ENCODE results near the gene DGLUCY.
"Not testable (repeated sequence)": the region's sequence is repeated elsewhere in the genome, so short reads cannot be mapped to it uniquely, and the experiment has no call there.

Gene DGLUCY

DNA sequence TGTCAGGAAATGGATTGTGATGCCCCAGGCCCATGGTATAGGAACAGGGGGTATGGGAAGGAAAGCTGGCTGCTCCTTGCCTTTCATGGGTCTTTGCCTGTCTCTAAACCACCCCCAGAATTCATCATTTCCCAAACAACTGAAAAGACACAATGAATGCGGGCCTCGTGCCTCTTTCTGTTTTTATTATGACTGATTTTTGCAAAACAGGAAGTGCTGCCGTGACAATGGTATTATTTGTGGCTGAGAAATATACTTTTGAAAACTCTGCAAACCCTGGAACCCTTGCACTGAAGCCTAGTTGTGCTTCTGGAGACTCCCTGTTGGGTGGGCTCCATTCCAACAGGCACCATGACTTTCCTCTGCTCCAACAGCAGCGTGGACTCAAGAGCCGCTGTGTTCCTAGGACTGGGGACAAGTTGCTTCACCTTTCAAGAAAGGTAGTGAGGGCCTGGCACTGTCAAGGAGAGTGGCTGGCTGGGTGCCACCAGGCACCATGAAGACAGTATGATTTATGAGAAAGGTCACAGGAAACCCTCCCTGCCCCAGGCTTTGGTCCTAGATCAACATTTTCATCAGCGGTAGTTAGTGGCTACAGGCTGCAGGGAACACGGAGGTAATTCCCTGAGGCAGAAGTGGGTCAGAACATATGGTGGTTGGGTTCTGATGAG is 4.8 kb upstream of the DGLUCY start:
- DNase-seq (ENCODE audit: low read depth), result no peak

DNA sequence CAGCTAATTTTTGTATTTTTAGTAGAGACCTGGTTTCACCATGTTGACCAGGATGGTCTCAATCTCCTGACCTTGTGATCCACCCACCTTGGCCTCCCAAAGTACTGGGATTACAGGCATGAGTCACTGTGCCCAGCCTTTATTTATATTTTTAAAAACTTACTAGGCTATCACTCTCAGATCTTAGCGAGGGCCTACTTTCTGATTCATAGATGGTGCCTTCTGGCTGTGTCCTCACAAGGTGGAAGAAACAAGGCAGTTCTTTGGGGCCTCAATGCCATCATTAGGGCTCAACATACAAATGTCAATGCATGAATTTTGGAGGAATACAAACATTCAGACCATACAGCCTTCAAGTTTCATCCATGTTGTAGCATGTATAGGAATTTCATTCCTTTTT is 2.4 kb upstream of the DGLUCY start:
- DNase-seq (ENCODE audit: low read depth), result peak; percentile 23

DNA sequence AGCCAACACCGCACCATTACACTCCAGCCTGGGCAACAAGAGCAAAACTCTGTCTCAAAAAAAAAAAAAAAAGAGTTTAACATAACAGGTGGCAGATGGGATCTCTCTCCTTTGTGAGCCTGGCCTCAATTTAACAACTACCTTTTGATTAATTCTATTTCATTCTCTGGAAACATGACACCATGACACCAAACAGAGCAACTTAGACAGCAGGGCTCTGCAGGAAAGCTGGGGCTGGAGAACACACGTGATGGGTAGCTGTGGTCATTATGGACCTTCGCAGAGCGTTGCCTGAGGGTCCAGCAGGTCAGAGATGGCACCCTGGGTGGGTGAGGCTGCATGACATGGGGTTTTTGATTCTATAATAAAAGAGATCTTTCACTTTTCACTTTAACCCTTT is 1.7 kb upstream of the DGLUCY start:
- DNase-seq (ENCODE audit: low read depth), result no peak

DNA sequence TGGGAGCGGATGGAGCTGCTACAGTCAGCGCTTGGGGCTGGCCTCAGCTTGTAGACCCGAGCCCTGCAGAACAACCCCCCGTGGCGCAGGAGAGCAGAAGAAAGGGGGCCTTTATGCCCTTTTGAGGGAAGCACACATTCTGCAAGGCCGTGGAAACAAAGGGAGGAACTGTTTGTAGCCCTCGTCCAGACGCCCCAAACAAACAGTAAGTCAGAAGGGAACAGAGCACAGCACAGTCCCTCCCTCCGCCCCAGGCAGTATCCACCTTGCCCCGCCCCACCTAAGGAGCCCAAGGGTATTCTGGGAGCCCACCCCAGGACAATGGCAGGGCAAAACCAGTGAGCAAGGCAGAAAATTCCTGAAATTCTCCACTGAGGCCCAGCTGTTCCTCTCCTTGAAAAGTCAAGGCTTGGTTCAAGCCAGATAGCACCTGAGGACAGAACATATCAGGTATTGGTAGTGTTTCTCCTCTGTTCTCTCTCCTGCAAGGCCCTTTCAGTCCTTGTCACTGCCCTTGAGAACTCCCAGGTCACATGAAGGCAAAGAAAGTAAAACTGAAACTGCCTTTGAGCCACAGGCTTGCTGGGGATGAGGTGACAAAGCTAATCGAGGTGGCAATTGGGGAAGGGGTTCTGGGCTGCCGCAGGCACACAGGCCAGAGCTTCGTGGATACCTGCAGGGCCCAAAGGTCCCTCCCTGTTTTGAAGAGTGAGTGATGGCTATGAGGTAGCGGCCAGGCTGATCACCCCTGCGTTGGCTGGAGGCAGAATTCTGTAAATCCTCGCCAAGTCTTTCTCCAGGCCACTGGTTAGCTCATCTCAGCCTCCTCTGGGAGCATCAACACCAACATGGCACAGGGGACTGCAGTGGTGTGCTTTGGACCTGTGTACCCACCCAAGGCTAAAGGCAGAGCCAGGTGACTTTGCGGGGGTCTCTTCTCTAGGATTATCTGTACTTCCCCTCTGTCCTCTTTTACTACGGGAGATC is 499 bp downstream of the DGLUCY start:
- DNase-seq (ENCODE audit: low read depth), result peak; percentile 70

DNA sequence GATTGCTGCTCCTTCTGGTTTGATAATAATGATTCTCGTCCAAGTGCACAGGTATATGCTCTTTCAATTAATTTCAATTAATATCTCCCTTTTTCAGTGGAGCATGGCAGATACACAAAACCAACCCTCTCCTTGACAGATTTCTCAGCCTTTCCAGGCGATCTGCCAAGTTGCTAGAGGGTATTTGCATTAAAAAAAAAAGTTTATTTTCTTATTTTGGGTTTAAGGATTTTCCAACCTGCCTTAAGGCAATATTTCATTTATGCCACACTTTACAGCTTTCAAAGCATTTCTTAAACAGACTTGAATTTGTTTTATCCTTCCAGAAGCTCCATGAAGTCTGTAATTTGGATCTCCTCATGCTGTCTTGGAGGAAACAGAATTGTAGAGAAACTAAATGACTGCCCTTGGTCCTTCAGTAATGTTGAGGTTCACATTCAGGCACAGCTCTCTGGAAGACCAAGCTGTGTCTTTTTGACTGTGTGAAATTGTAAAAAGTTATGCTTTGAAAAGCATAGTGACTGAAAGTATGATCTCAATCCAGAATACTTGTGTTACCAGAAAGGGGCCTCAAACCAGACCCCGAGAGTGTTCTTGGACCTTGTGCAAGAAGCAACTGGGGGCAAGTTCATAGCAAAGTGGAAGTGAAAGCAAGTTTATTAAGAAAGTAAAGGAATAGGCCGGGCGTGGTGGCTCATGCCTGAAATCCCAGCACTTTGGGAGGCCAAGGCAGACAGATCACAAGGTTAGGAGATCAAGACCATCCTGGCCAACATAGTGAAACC is 2.3 kb downstream of the DGLUCY start:
- peak; percentile 5 for DNase-seq (ENCODE audit: low read depth)

DNA sequence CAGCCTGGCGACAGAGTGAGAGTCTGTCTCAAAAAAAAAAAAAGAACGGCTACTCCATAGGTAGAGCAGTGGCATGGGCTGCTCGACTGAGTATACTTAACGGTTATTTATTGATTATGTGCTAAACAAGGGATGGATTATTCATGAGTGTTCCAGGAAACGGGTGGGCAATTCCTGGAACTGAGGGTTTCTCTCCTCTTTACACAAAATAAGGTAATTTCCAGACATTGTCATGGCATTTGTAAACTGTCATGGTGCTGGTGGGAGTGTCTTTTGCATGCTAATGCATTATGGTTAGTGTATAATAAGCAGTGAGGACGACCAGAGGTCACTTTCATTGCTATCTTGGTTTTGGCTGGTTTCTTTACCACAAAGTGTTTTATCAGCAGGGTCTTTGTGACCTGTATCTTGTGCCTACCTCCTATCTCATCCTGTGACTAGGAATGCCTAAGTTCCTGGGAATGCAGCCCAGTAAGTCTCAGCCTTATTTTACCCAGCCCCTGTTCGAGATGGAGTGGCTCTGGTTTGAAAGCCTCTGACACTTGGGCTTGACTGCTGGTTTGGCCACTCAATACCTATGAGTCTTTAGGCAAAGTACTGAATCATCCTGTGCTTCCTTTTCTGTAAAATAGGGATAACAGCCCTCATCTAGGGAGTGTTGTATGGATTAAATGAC is 3.2 kb downstream of the DGLUCY start:
- no peak for DNase-seq (ENCODE audit: low read depth)

DNA sequence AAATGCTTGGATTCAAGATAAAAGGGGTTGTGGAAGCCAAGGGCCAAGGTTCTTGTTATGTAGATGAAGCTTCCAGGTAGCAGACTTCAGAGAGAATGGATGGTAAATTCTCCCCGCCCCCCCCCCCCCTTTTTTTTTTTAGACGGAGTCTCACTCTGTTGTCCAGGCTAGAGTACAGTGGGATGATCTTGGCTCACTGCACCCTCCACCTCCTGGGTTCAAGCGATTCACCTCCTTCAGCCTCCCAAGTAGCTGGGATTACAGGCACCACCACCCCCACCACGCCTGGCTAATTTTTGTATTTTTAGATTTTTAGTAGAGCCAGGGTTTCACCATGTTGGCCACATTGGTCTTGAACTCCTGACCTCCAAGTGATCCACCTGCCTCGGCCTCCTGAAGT is 4.1 kb downstream of the DGLUCY start:
- no peak for DNase-seq (ENCODE audit: low read depth)

DNA sequence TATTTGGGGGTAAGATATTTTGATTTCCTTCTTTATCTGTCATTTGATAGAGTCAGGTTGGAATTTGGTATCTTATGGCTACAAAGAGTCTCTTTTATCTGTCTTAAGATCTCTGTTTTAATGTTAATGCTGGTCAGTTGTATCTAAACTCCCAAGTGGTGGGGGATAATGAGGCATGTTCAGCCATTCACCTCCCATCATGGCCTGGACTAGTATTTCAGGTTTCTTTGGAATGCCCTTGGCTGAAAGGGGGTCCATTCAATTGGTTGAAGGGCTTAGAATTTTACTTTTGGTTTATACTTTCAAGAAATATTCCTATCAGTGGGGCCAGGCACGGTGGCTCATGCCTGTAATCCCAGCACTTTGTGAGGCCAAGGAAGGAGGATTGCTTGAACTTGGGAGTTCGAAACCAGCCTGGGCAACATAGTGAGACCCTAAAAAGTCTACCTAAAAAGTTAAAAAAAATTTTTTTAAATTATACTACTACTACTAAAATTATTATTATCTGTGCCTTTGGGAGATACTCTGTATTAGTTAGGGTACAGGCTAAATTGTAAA is 4.7 kb downstream of the DGLUCY start:
- no peak for DNase-seq (ENCODE audit: low read depth)

DNA sequence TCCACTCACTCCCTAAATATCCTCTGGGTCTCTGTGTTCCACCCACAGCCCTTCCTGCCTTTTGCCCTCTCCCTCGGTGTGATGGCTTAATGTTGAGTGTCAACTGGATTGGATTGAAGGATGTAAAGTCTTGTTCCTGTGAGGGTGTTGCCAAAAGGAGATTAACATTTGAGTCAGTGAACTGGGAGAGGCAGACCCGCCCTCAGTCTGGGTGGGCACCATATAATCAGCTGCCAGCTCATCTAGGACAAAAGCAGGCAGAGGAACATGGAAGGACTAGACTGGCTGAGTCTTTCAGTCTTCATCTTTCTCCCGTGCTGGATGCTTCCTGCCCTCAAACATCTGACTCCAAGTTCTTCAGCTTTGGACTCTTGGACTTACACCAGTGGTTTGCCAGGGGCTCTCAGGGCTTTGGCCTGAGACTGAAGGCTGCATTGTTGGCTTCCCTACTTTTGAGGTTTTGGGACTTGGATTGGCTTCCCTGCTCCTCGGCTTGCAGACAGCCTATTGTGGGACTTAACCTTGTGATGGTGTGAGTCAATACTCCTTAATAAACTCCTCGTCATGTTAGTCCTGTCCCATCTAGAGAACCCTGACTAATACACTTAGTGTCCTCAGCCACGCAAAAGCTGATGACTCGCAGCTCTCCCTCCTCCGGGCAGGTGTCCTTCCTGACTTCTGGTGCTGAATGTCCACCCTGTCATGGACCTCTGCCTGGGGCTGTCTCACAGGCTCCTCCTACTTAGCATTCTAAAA is 5.9 kb downstream of the DGLUCY start:
- DNase-seq (ENCODE audit: low read depth), result peak; percentile 87

DNA sequence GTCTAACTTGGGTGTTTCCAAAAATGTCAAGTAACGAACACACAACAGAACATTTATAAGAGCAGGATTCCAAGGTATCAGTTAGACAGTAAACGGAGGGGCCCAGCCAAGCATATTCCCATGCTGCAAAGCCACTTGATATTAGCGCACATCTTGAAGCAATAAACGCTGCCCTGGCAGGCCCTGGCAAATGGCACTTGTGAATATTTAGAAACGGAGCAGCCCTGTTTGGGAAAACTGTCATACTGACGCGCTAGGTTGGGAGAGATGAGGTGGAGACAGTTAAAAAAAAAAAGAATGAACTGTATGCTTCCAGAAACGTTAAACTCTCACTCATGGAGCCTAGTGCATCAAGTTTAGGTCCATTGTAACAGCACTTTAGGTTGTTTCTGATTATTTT is 9.3 kb downstream of the DGLUCY start:
- DNase-seq (ENCODE audit: low read depth), result no peak

DNA sequence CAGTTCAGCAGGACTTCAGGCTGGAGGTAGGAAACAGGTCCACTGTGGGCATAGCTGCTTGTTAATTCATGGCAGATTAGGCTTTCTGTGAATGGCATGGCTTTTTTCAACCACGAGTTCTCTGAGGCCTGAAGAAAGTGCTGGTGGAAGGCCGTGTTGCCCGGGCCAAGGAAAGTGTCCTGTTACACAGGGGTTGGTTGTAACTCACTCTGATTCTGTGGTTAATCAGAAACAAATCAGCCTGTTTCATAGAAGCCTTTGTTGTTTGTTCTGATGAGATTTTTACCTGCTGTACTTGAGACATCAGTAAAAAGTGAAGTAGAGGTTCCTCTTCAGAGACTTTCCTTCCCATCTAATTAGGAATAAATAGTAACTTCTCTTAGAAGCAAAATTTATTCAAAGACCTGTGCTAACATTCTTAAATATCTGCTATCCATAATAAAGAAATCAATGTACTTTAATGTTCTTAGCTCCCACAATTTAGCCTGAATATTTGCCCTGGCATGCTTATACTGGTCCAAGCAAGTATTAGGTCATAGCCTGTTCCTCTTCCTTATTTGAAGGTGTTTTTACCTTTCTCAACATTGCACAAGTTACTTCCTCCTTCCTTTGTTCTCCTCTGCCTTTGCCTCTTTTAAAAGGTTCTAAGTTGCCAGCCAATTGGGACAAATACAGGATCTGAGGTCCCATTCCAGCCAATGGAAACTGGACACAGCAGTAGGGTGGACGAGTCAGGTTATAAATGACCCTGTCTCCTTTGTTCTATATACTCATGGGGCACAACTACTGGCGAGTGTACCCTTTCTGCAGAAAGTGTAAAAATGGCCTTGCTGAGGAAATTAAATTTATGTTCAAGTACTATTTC is 10.8 kb downstream of the DGLUCY start:
- DNase-seq (ENCODE audit: low read depth), result not testable (repeated sequence)

DNA sequence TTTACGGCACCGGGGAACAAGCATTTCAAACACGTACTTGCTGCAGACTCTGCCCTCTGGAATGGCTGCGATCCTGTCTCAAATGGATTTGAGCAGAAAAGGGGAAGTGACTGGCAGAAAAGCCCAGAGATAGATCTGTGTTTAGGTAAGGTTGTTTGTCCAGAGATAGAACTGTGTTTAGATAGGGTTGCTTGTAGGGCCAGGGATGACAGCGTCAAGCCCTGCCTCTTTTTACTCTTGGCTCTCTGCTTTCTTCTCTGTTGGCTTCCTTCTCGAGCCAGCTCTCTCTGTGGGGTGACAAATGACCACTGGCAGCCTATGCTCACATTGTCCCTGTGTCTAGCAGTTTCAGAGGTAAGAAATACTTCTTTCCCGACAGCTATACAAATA is 11.4 kb downstream of the DGLUCY start:
- no peak for DNase-seq (ENCODE audit: low read depth)

DNA sequence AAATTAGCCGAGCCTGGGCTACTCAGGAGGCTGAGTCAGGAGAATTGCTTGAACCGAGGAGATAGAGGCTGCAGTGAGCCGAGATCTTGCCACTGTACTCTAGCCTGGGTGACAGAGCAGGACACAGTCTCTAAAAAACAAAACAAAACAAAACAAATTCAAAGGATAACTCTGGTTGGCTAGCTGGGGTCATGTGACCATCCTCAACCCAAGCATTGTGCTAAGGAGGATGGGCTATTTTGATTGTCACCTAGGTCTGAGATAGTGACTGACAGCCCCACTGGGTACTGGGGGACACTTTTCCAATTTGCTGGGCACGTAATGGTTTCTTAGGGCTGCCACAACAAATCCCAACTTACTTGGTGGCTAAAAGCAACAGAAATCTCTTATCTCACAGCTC is 11.9 kb downstream of the DGLUCY start:
- DNase-seq (ENCODE audit: low read depth), result no peak

DNA sequence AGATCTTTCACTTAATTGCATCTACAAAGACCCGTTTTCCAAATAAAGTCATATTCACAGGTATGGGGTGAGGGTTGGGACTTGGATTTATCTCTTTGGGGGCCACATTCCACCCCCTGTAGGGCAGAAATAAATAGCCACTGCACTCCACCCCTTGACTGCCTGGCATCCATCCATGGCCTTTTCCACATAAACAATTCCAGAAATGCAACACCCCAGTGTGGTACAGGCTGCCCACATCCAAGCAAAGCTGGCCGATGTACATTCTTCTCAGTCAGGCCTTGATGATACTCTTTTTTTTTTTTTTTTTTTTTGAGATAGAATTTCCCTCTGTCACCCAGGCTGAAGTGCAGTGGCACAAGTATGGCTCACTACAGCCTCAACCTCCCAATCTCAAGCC is 12.9 kb downstream of the DGLUCY start:
- DNase-seq (ENCODE audit: low read depth), result no peak

DNA sequence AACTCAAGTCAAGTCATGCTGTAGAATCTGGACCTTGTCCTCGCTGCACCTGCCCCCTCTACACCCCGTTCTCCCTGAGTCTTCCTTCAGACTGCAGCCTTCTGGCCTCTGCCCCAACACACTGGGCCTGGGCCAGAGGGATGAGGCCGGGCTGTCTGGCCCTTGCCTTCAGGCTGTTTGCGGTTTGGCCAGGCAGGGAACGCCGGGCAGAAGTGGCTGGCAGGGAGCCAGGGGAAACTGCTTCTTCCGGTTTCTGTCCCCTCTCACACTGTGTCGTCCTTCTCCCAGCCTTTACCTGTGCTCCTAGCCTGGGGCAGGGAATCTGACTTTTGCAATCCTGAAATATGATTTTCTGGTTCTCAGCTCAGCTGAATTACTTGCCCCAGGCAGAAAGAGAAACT is 13.5 kb downstream of the DGLUCY start:
- DNase-seq (ENCODE audit: low read depth), result no peak

DNA sequence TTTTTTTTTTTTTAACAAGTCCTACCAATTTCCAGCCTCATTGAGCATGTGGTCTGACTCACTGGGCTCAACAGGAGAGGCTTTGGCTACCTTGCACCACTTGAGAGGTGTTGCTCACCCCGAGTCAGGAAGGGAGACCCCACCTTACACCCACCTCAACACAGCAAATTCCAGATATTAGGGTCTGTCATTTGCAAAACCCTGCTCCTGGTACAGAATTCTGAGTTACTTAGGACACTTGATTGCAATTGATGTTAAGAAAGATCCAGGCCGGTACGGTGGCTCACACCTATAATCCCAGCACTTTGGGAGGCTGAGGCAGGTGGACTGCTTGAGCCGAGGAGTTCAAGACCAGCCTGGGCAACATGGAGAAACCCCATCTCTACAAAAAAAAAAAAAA is 14.1 kb downstream of the DGLUCY start:
- no peak for DNase-seq (ENCODE audit: low read depth)

DNA sequence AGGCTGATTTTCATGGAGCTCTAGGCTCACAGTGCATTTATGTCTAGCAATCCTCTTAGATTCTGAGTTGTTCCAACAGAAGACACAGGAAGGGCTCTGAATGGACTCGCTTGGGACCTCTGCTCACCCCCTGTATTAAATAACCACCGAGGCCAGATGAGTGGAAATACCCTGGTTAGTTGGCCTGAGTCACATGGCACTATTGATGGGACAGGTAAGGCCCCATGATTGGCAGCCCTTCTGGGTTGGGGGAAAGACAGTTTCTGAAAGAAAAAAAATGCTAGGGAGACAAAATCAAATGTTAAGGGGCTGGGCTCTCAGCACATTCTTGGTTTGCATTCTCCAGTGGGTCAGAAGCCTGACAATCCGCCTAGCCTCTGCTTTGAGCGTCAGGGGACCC is 14.8 kb downstream of the DGLUCY start:
- no peak for DNase-seq (ENCODE audit: low read depth)

DNA sequence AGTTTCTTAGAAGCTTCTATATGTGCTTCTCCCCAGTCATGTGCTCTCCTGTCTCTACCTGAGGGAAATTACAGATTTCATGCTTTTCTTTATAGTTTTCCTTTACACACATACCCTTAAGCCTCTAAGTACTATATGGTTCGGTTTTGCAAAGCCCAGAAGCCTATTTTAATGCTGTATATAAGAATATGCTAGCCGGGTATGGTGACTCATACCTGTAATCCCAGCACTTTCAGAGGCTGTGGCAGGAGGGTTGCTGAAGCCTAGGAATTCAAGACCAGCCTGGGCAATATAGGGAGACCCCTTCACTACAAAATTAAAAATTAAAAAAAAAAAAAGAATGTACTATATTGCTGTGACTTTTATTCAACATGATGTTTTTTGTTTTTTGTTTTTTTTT is 15.4 kb downstream of the DGLUCY start:
- peak; percentile 37 for DNase-seq (ENCODE audit: low read depth)

DNA sequence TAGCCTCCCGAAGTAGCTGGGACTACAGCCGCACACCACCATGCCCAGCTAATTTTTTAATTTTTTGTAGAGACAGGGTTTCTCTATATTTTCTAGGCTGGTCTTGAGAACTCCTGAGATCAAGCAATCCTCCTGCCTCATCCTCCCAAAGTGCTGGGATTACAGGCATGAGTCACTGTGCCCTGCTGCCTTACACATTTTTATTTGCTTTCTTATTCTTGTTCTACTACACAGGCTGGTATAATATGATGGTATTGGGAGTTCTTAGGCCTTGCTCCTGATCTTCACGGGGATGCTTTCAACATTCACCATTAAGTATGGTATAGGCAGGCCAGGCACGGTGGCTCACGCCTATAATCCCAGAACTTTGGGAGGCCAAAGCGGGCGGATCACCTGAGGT is 21.2 kb downstream of the DGLUCY start:
- no peak for DNase-seq (ENCODE audit: low read depth)
